ENCODE results near the gene OAS1. TPM values are rescaled to one million over a fixed set of nuclear protein-coding genes. Genes with fewer than 3 reads are reported as not detected.

OAS1 gene
- total and polyA plus RNA-seq, 2 of the 8 experiments (the other 6 are each of a cell fraction or from before 2014, with no cell fraction given) = 0.23 TPM; not detected in 1

- H3K4ac ChIP-seq (replicated peaks; ENCODE audit: insufficient read length, low read depth, low read length) = no peak overlapping the region
- no peak overlapping the region for H3K14ac ChIP-seq (ENCODE audit: insufficient read length)
- no peak overlapping the region for H2AFZ ChIP-seq (ENCODE audit: low read length)
- no peak overlapping the region for H2AK5ac ChIP-seq (ENCODE audit: low read depth, low read length)
- no peak for DNase-seq (ENCODE audit: low read depth in 1 of 2, low spot score in 2 of 2)
- no peaks in the 10 kb centered on the region for H3K27me3 ChIP-seq (replicated peaks in 1 of 4; ENCODE audit: control insufficient read depth in 3 of 4, extremely low read depth in 1 of 4, insufficient read depth in 3 of 4, low read length in 3 of 4)
- H3K79me1 ChIP-seq (ENCODE audit: low read depth, low read length) = no peaks in the 10 kb centered on the region
- H3K4me3 ChIP-seq (ENCODE audit: extremely low read depth in 1 of 4, insufficient read depth in 2 of 4, low read depth in 3 of 4, low read length in 4 of 4) = no peak overlapping the region
- no peak overlapping the region for H2BK5ac ChIP-seq (ENCODE audit: low read depth, low read length)
- CTCF ChIA-PET (ENCODE audit: partially characterized antibody) = interaction anchor here (1.5 kb wide), 1 partner anchor 83 kb away, joined by 4 read pairs; no protein-coding TSS in a partner anchor
- H3K27ac ChIP-seq (ENCODE audit: low read depth, low read length) = no peak overlapping the region
- no peaks in the 10 kb centered on the region for H3K79me2 ChIP-seq (ENCODE audit: control insufficient read depth in 1 of 2, insufficient read depth in 2 of 2, low read length in 2 of 2)
- H2BK120ac ChIP-seq (replicated peaks; ENCODE audit: low read depth, low read length) = no peak overlapping the region
- no peaks in the 10 kb centered on the region; a peak in 1 of 8 replicates for H3K36me3 ChIP-seq (ENCODE audit: control insufficient read depth in 2 of 4, insufficient read depth in 4 of 4, low read length in 3 of 4)
- no peak overlapping the region for H4K8ac ChIP-seq (ENCODE audit: extremely low read depth, insufficient read depth, low read length)
- no peak overlapping the region for H3K4me2 ChIP-seq (ENCODE audit: insufficient read depth in 1 of 2, low read depth in 2 of 2, low read length in 2 of 2)
- no peak overlapping the region for H2BK15ac ChIP-seq (ENCODE audit: low read length)
- no peak overlapping the region for H4K91ac ChIP-seq (replicated peaks; ENCODE audit: insufficient read length, low read length)
- no peak for FAIRE-seq
- no peak overlapping the region for H4K5ac ChIP-seq (ENCODE audit: insufficient read length, low read depth, low read length)
- no peak overlapping the region for H2BK12ac ChIP-seq (ENCODE audit: low read depth, low read length)
- H3K9me3 ChIP-seq (ENCODE audit: insufficient read depth in 2 of 2, low read depth in 1 of 2, low read length in 1 of 2) = peaks cover 6 to 8% of the 10 kb centered on the region in 2 experiments
- H3K18ac ChIP-seq (ENCODE audit: extremely low read depth, low read length) = no peak overlapping the region
- H2BK20ac ChIP-seq (ENCODE audit: low read length) = no peak overlapping the region
- no peak overlapping the region for H3K23ac ChIP-seq (ENCODE audit: insufficient read length)
- POLR2A ChIA-PET (ENCODE audit: partially characterized antibody) = no interaction called here
- H3K4me1 ChIP-seq (replicated peaks in 1 of 4; ENCODE audit: control insufficient read depth in 3 of 4, insufficient read depth in 4 of 4, low read length in 3 of 4) = no peaks in the 10 kb centered on the region
- H3K9ac ChIP-seq (replicated peaks in 1 of 4; ENCODE audit: extremely low read depth in 1 of 4, low read depth in 3 of 4, low read length in 3 of 4) = no peak overlapping the region
- H4K20me1 ChIP-seq (replicated peaks in 1 of 2; ENCODE audit: control insufficient read depth in 1 of 2, insufficient read depth in 2 of 2, low read length in 2 of 2) = no peaks in the 10 kb centered on the region
- WGBS, 2 experiments (ENCODE audit: extremely low coverage in 1 of 2, insufficient coverage in 1 of 2, insufficient read length in 1 of 2, insufficient replicate concordance in 2 of 2, low coverage in 1 of 2, low lambda C conversion rate in 2 of 2, missing lambda C conversion rate in 1 of 2) = 91% methylated on average over 4 of the region's 4 CpGs; no CpG with 5 or more reads in 1 of the 2 experiments
- no peaks in the 10 kb centered on the region for H3K23me2 ChIP-seq (ENCODE audit: low read depth, low read length)
- no peak overlapping the region for H3K56ac ChIP-seq (replicated peaks; ENCODE audit: insufficient read length, low read depth, low read length)
- TF ChIP-seq HDAC6 (IDR thresholded peaks at IDR 0.05; ENCODE audit: low read depth, low read length) (no peak), NANOG (IDR thresholded peaks at IDR 0.05; ENCODE audit: insufficient read depth, low read depth, low read length, poor library complexity, severe bottlenecking) (no peak), HDAC2 (IDR thresholded peaks at IDR 0.05; ENCODE audit: borderline replicate concordance in 1 of 2, low read depth in 2 of 2, low read length in 2 of 2) (no peak), MAX (IDR thresholded peaks at IDR 0.05) (no peak), MAFK (IDR thresholded peaks at IDR 0.05; ENCODE audit: low read depth, low read length) (no peak), ASH2L (IDR thresholded peaks at IDR 0.05; ENCODE audit: low read length) (no peak), TAF1 (IDR thresholded peaks at IDR 0.05; ENCODE audit: low read depth, low read length) (no peak), EP300 (IDR thresholded peaks at IDR 0.05; ENCODE audit: borderline replicate concordance in 1 of 2, low read depth in 2 of 2, low read length in 2 of 2) (no peak), BRCA1 (IDR thresholded peaks at IDR 0.05; ENCODE audit: low read depth, low read length) (no peak), ATF3 (IDR thresholded peaks at IDR 0.05; ENCODE audit: insufficient read depth, low read depth, low read length) (no peak), CEBPB (IDR thresholded peaks at IDR 0.05; ENCODE audit: low read depth, low read length) (no peak), KDM4A (IDR thresholded peaks at IDR 0.05; ENCODE audit: low read depth, low read length, severe bottlenecking) (no peak), SAP30 (IDR thresholded peaks at IDR 0.05; ENCODE audit: insufficient read depth, insufficient replicate concordance, low read length) (no peak)
These were observed 2.9 kb downstream of the OAS1 start for GRCh38 chr12:112909693-112910092.
